GM12878 (cell line): Measurements from ENCODE around the gene UROC1. TPM values are rescaled to one million over a fixed set of nuclear protein-coding genes. Genes with fewer than 3 reads are reported as not detected.

Experiments used
- CTCF ChIP-seq, 3 experiments: IDR thresholded peaks in 2 of 3; conservative IDR thresholded peaks in 1 of 3; 2 replicates each; pipeline ENCODE4 v1.5.1; 2011; ENCODE audit warnings: low read depth in 3 of 3, low read length in 3 of 3, mild to moderate bottlenecking in 3 of 3, control low read depth in 2 of 3, moderate library complexity in 2 of 3, inconsistent platforms in 1 of 3, mixed read lengths in 1 of 3; ENCODE audit not compliant: control insufficient read depth in 2 of 3, insufficient read depth in 1 of 3; ENCODE audit errors: extremely low read depth in 1 of 3
- KDM1A ChIP-seq: fragments of 200-600 bp; sonication (generic); IDR thresholded peaks from 2 replicates; pipeline ENCODE4 v1.6.1; 2016; ENCODE audit warnings: borderline replicate concordance
- RBBP5 ChIP-seq: fragments of 200-600 bp; sonication (generic); conservative IDR thresholded peaks from 2 replicates; pipeline ENCODE4 v1.6.1; 2016
- RELA ChIP-seq: fragments of 450-650 bp; IDR thresholded peaks from 2 replicates; pipeline ENCODE4 v1.8.0; 2014; ENCODE audit warnings: borderline replicate concordance; ENCODE audit not compliant: partially characterized antibody
- REST ChIP-seq: IDR thresholded peaks from 2 replicates; pipeline ENCODE4 v1.6.1; 2012; ENCODE audit warnings: mild to moderate bottlenecking, low read depth, low read length
- ZBTB11 ChIP-seq: fragments of 450-650 bp; formaldehyde crosslinking; IDR thresholded peaks from 2 replicates; pipeline ENCODE4 v1.5.0; 2022; ENCODE audit warnings: mild to moderate bottlenecking, missing genetic modification characterization
- polyA plus RNA-seq, 11 experiments: library from polyadenylated mRNA; depleted of rRNA in 4 of 11; unstranded in 6 of 11; stranded (reverse) in 5 of 11; fragments of >200 nt; fragmentation: Nextera tagmentation in 4 of 11; fragmentation: Illumina TruSeq in 1 of 11; extraction: Ambion mirVana in 4 of 11; extraction: Trizol in 1 of 11; gene quantifications; 1 replicate in 1 of 11; 2 replicates in 10 of 11; pipeline versions ENCODE4 v1.2.1 to v1.2.3, GENCODE V29; 2011 to 2016; ENCODE audit warnings: inconsistent platforms in 2 of 11, missing spikeins in 2 of 11, low read depth in 1 of 11
- total RNA-seq, 4 experiments: library from RNA; depleted of rRNA in 3 of 4; stranded (reverse); fragments of >200 nt in 3 of 4; fragmentation: Illumina TruSeq in 1 of 4; extraction: Trizol in 1 of 4; gene quantifications; 2 replicates each; pipeline versions ENCODE4 v1.2.1 to v1.2.3, GENCODE V29; 2013 to 2021

The UROC1 gene
- total and polyA plus RNA-seq, 10 of the 15 experiments (the other 5 are each of a cell fraction or from before 2014, with no cell fraction given): 0.04 TPM; not detected in 9

- TF ChIP-seq CTCF (IDR thresholded peaks at IDR 0.05 in 2 of 3, conservative IDR thresholded peaks at IDR 0.05 in 1 of 3; ENCODE audit: control insufficient read depth in 2 of 3, extremely low read depth in 1 of 3, insufficient read depth in 1 of 3, low read depth in 3 of 3, low read length in 3 of 3) (no peak), ZBTB11 (CRISPR knock-in tag) (no peak), REST (no peak), RBBP5 (no peak), RELA (no peak), KDM1A (no peak)
These were observed 13.4 kb upstream of the UROC1 start (continued) for GRCh38 chr3:126531051-126531330.
